ENCODE results near the gene ADGRF3.
A peak's percentile ranks its signal among the peaks of the same experiment; 100 is the strongest.

DNA sequence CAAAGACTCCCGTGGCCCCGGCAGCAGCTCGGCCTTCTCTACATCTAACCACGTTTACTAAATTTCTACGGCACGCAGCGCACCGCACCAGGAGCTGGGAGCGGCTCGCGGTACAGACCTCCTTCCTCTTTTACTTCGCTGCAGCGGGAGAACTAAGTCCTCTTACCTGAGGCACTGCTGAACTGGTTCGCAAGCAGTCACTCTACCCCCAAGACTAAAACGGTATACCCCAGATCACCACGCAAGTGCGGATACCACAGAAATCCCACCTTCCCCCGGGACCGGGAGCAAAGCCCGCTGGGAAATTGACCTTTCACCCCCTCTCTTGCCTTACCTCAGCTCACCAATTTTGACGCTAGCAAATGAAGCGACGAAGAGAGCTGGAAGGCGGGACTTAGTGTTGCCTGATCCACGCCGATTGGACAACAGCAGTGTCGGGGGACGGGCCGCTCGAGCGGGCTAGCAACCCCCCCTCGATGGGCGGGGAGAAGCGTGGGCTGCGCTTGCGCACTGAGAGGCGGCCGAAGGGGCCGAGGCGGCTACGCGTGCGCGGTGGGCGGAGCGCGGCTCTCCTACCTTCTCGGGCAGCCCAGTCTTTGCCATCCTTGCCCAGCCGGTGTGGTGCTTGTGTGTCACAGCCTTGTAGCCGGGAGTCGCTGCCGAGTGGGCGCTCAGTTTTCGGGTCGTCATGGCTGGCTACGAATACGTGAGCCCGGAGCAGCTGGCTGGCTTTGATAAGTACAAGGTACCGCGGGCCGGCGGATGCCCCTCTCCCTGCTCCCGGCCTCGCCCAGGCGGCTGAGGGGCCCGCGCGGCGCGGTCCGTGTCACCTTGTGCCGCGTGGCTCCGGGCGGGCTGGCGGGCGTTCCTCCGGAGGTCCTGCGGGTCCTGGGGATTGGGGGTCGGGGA lies 790 bp downstream of the ADGRF3 start, which contains the start of gene SELENOI:
- TF ChIP-seq ARNT (IDR thresholded peaks at IDR 0.05), result no peak
- no peak for TF ChIP-seq LEF1 (IDR thresholded peaks at IDR 0.05; ENCODE audit: borderline replicate concordance)
- no peak for TF ChIP-seq SP1 (IDR thresholded peaks at IDR 0.05)
- TF ChIP-seq ELF4 (IDR thresholded peaks at IDR 0.05), result no peak
- TF ChIP-seq FOXM1 (IDR thresholded peaks at IDR 0.05; ENCODE audit: borderline replicate concordance), result no peak
- no peak for TF ChIP-seq CTBP1 (IDR thresholded peaks at IDR 0.05; ENCODE audit: borderline replicate concordance)
- peak; percentile 64 for TF ChIP-seq L3MBTL2 (conservative IDR thresholded peaks at IDR 0.05)
